Subcutaneous abdominal adipose tissue (tissue), 5 donors: ENCODE data around the gene SHC2.

ENCODE experiments used
- H3K27ac ChIP-seq: one replicate; pipeline ENCODE4 v1.7.0; 2013; ENCODE audit warnings: low read depth, mild to moderate bottlenecking, inconsistent platforms, low read length, moderate library complexity
- H3K27me3 ChIP-seq, 5 donors: one replicate each; pipeline ENCODE4 v1.7.0; 2013; ENCODE audit warnings: low read length in 5 of 5, inconsistent platforms in 1 of 5; ENCODE audit not compliant: control insufficient read depth in 5 of 5, insufficient read depth in 4 of 5
- H3K36me3 ChIP-seq, 5 donors: one replicate each; pipeline ENCODE4 v1.7.0; 2013; ENCODE audit warnings: low read length in 5 of 5; ENCODE audit not compliant: control insufficient read depth in 5 of 5, insufficient read depth in 5 of 5
- H3K4me1 ChIP-seq, 5 donors: one replicate each; pipeline ENCODE4 v1.7.0; 2013; ENCODE audit warnings: low read length in 5 of 5, mild to moderate bottlenecking in 3 of 5, moderate library complexity in 1 of 5; ENCODE audit not compliant: control insufficient read depth in 5 of 5, insufficient read depth in 5 of 5
- H3K4me3 ChIP-seq, 5 donors: one replicate each; pipeline ENCODE4 v1.7.0; 2013; ENCODE audit warnings: low read length in 5 of 5, low read depth in 1 of 5
- H3K9ac ChIP-seq, 5 donors: one replicate each; pipeline ENCODE4 v1.7.0; 2013; ENCODE audit warnings: low read length in 5 of 5, mild to moderate bottlenecking in 4 of 5, moderate library complexity in 3 of 5
- H3K9me3 ChIP-seq, 5 donors: one replicate each; pipeline ENCODE4 v1.7.0; 2013; ENCODE audit warnings: low read length in 5 of 5; ENCODE audit not compliant: control insufficient read depth in 5 of 5
- donor health status: healthy.
- donor health status: healthy.
- donor health status: healthy.
- donor health status: healthy.
- donor health status: healthy.

Gene SHC2

GRCh38 chr19:407511-408440 is 53.1 kb downstream of the SHC2 start:
- H3K9me3 ChIP-seq: peaks cover 0 to 2% (median 0%) of the 10 kb centered on the region in 5 donors
- H3K4me3 ChIP-seq: peak overlapping the region in 1 of 5 donors; percentile 59
- no peak overlapping the region for H3K27ac ChIP-seq
- no peak overlapping the region for H3K9ac ChIP-seq
- peaks cover 52 to 65% (median 54%) of the 10 kb centered on the region in 5 donors for H3K27me3 ChIP-seq
- peaks cover 0 to 23% (median 16%) of the 10 kb centered on the region in 5 donors for H3K4me1 ChIP-seq
- no peaks in the 10 kb centered on the region for H3K36me3 ChIP-seq

- Histone ChIP-seq H3K36me3 (no peaks in the 10 kb centered on the region), H3K9me3 (peaks cover 0 to 2% (median 0%) of the 10 kb centered on the region in 5 donors), H3K9ac (no peak overlapping the region), H3K27me3 (peaks cover 48 to 59% (median 52%) of the 10 kb centered on the region in 5 donors), H3K27ac (no peak overlapping the region), H3K4me1 (peaks cover 0 to 18% (median 16%) of the 10 kb centered on the region in 5 donors), H3K4me3 (no peak overlapping the region)
Observed at GRCh38 chr19:406971-407510, 53.8 kb downstream of the SHC2 start.

GRCh38 chr19:406135-406781 is 54.6 kb downstream of the SHC2 start:
- Histone ChIP-seq H3K4me1 (peaks cover 0 to 18% (median 16%) of the 10 kb centered on the region in 5 donors), H3K27me3 (peaks cover 44 to 55% (median 51%) of the 10 kb centered on the region in 5 donors), H3K4me3 (no peak overlapping the region), H3K36me3 (no peaks in the 10 kb centered on the region), H3K9me3 (peaks cover 0 to 2% (median 0%) of the 10 kb centered on the region in 5 donors), H3K27ac (no peak overlapping the region), H3K9ac (no peak overlapping the region)

GRCh38 chr19:405121-405965 is 55.5 kb downstream of the SHC2 start:
- Histone ChIP-seq H3K4me1 (peaks cover 0 to 18% (median 16%) of the 10 kb centered on the region in 5 donors), H3K9ac (no peak overlapping the region), H3K27me3 (peaks cover 49 to 59% (median 49%) of the 10 kb centered on the region in 5 donors)

GRCh38 chr19:403221-404027 is 57.4 kb downstream of the SHC2 start:
- Histone ChIP-seq H3K9me3 (peaks cover 0 to 2% (median 0%) of the 10 kb centered on the region in 5 donors), H3K4me1 (peaks cover 0 to 1% (median under 1%) of the 10 kb centered on the region in 5 donors), H3K9ac (no peak overlapping the region), H3K36me3 (no peaks in the 10 kb centered on the region), H3K4me3 (no peak overlapping the region), H3K27me3 (peaks cover 40 to 47% (median 44%) of the 10 kb centered on the region in 5 donors), H3K27ac (no peak overlapping the region)

More at GRCh38 chr19:405121-405965, 55.5 kb downstream of the SHC2 start:
- no peak overlapping the region for H3K27ac ChIP-seq
- peaks cover 0 to 2% (median 0%) of the 10 kb centered on the region in 5 donors for H3K9me3 ChIP-seq
- no peaks in the 10 kb centered on the region for H3K36me3 ChIP-seq
- H3K4me3 ChIP-seq: no peak overlapping the region

GRCh38 chr19:402786-403185 is 58.0 kb downstream of the SHC2 start:
- H3K9me3 ChIP-seq: peaks cover 0 to 2% (median 0%) of the 10 kb centered on the region in 5 donors
- H3K4me1 ChIP-seq: no peaks in the 10 kb centered on the region
- H3K36me3 ChIP-seq: no peaks in the 10 kb centered on the region
- no peak overlapping the region for H3K9ac ChIP-seq
- no peak overlapping the region for H3K4me3 ChIP-seq
- no peak overlapping the region for H3K27ac ChIP-seq
- H3K27me3 ChIP-seq: peaks cover 40 to 50% (median 45%) of the 10 kb centered on the region in 5 donors

- H3K27me3 ChIP-seq: peaks cover 32 to 53% (median 41%) of the 10 kb centered on the region in 5 donors
- no peaks in the 10 kb centered on the region for H3K4me1 ChIP-seq
- no peaks in the 10 kb centered on the region for H3K36me3 ChIP-seq
- no peak overlapping the region for H3K9ac ChIP-seq
- no peak overlapping the region for H3K4me3 ChIP-seq
- H3K9me3 ChIP-seq: peaks cover 0 to 2% (median 0%) of the 10 kb centered on the region in 5 donors
- no peak overlapping the region for H3K27ac ChIP-seq
Observed at GRCh38 chr19:401866-402511, 58.8 kb downstream of the SHC2 start.

GRCh38 chr19:400976-401865 is 59.6 kb downstream of the SHC2 start:
- Histone ChIP-seq H3K27me3 (peaks cover 25 to 47% (median 36%) of the 10 kb centered on the region in 5 donors), H3K9ac (no peak overlapping the region), H3K27ac (no peak overlapping the region), H3K4me3 (no peak overlapping the region), H3K36me3 (no peaks in the 10 kb centered on the region), H3K9me3 (peaks cover 0 to 2% (median 0%) of the 10 kb centered on the region in 5 donors), H3K4me1 (no peaks in the 10 kb centered on the region)
